GM10248 (cell line): Measurements from ENCODE around the gene DICER1.

ENCODE experiments used
- CTCF ChIA-PET: fragments of 300-600 bp; sonication (Branson Sonifier 250); formaldehyde crosslinking; extraction: SDS; loops from one replicate; lab custom pipeline; 2021; ENCODE audit warnings: antibody characterized with exemption; lab: Yijun Ruan, JAX
- POLR2A ChIA-PET: fragments of 350-650 bp; sonication (Branson Sonifier 250); formaldehyde crosslinking; extraction: SDS; loops from one replicate; lab custom pipeline; 2020; ENCODE audit warnings: antibody characterized with exemption; lab: Yijun Ruan, JAX
- DNase-seq: peaks from one replicate; pipeline ENCODE4 v3.0.0; 2012; ENCODE audit errors: extremely low spot score
- CTCF ChIP-seq: IDR thresholded peaks from 2 replicates; pipeline ENCODE4 v1.5.1; 2012; ENCODE audit warnings: mild to moderate bottlenecking, low read depth; ENCODE audit errors: extremely low read depth, missing control alignments, control extremely low read depth

Gene DICER1

GRCh38 chr14:95058491-95058890 is 98.8 kb downstream of the DICER1 start:
- no peak for TF ChIP-seq CTCF
- no peak for DNase-seq
- CTCF ChIA-PET = no interaction called here
- POLR2A ChIA-PET = no interaction called here

GRCh38 chr14:95057851-95058250 is 99.5 kb downstream of the DICER1 start:
- CTCF ChIA-PET = no interaction called here
- no peak for TF ChIP-seq CTCF
- POLR2A ChIA-PET = no interaction called here
- no peak for DNase-seq

DNA sequence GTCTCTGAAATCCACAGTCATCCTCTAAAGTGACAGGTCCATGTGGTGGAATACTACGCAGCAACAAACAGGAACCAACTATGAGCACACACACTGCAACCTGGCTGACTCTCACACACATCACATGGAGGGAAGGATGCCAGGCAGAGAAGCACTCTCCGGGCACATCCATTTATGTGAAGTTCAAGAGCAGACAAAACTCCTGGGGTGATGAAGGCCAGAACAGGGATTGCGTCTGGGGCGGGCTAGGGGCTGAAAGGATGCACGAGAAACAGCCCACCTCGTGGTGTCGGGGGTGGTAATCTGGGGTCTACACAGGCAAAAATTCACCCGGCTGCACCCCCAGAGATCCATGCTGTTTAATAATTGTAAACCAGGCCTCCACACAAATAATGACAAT is 100.2 kb downstream of the DICER1 start:
- no peak for TF ChIP-seq CTCF
- POLR2A ChIA-PET = no interaction called here
- CTCF ChIA-PET = no interaction called here

GRCh38 chr14:95056476-95056875 is 100.9 kb downstream of the DICER1 start:
- POLR2A ChIA-PET = no interaction called here
- no peak for TF ChIP-seq CTCF
- CTCF ChIA-PET = no interaction called here
- no peak for DNase-seq

More for the DNA sequence above, 100.2 kb downstream of the DICER1 start:
- DNase-seq = no peak

GRCh38 chr14:95055318-95055717 is 102.0 kb downstream of the DICER1 start:
- TF ChIP-seq CTCF = no peak
- no peak for DNase-seq
- CTCF ChIA-PET = no interaction called here
- POLR2A ChIA-PET = no interaction called here

- ChIA-PET CTCF (no interaction called here), POLR2A (no interaction called here)
- no peak for DNase-seq
- TF ChIP-seq CTCF = no peak
These were observed 102.7 kb downstream of the DICER1 start for GRCh38 chr14:95054346-95055280.
